ENCODE measurements around the gene MAN1C1.

MAN1C1 gene

DNA sequence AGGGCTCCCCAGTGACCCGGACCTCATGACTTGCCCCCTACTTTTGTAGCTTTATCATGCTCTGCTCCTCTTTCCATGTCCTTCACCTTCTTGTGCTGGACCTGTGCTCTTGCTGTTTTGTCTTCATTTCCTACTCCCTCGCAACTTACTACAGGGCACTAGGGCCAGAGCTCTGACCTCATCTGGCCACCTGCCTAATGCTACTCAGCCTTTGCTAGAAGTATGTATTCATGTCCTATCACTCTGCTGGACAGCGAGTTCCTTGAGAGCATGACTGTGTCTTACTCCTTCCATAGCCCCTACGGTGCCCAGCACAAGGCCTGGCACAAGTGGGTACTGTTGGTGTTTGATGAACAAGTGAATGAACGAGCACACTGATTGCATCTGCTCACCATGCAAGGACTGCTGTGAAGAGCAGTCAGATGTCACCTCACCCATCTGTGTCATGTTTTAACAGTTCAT, 205.1 kb downstream of the MAN1C1 start:
- no peak for DNase-seq

GRCh38 chr1:25825605-25826004, 209.0 kb downstream of the MAN1C1 start:
- DNase-seq: no peak

- DNase-seq: no peak
These were observed 210.0 kb downstream of the MAN1C1 start for GRCh38 chr1:25826571-25826970.

DNA sequence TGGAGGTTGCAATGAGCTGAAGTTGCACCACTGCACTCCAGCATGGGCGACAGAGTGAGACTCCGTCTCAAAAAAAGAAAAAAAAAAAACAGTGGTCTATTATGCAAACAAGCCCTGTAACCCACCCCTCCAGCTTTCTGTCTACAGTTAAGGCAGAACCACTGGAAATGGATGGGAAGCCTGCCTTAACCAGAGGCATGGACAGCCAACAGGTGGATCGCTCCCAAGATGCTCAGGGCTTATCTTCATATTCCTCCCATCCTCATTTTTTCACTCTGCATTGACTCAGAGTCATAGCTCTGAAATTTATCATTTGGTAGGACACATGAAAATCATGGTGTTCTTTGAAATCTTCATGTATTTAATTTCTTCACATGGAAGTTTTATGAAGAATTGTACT, 211.9 kb downstream of the MAN1C1 start:
- no peak for DNase-seq

GRCh38 chr1:25829046-25829445, 212.5 kb downstream of the MAN1C1 start:
- DNase-seq: no peak

DNA sequence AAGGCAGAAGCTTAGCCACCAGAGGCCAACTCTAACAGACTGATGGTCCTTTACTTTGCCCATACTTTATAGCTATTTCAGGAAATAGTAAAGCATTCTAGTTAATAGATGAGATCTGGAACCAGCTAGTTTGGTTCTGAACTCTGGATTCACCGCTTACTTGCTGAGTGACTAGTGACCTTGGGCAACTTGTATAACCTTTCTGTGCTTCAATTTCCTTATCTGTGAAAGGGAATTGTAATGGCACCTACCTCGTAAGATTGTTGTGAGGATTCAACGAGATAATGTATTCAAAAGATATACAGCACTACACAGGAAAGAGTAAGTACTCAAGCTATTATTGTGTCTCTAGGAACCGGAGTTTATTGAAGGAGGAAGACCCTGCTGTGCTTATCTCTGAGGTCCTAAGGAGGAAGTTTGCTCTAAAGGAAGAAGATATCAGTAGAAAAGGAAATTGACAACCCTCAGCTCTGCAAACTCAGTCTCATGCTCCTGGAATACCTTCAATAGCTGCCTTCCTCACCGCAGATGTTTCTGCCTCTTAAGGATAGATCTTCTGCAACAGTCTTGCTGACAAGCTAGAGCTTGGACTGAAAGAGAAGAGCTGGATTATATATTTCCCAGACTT, 215.1 kb downstream of the MAN1C1 start:
- no peak for DNase-seq

- DNase-seq: no peak
These were observed 215.9 kb downstream of the MAN1C1 start for GRCh38 chr1:25832336-25833037.

DNA sequence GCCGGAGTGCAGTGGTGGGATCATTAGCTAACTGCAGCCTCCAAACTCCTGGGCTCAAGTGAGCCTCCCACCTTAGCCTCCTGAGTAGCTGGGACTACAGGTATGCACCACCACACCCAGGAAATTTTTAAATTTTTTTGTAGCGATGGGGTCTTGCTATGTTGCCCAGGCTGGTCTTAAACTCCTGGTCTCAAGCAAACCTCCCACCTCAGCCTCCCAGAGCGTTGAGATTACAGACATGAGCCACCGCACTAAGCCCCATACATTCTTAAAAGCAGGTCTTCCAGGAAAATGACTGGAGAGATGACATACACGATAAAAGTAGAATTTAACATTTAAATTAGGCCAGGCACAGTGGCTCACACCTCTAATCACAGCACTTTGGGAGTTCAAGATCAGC, 216.6 kb downstream of the MAN1C1 start:
- no peak for DNase-seq

Data from activated T-cell treated with anti-CD3 and anti-CD28 coated beads for 4 hours (primary cell).